Retinal pigment epithelial cell (primary cell): ENCODE measurements around the gene CBX8.
A peak's percentile ranks its signal among the peaks of the same experiment; 100 is the strongest.

Experiments
- DNase-seq: peaks from one replicate; pipeline ENCODE4 v3.0.0-alpha.2; 2010; ENCODE audit warnings: low read depth
- H3K4me3 ChIP-seq: 2 replicates; pipeline ENCODE4 v1.5.1; 2011; ENCODE audit warnings: mild to moderate bottlenecking, low read length, control low read depth, moderate library complexity
- CTCF ChIP-seq: conservative IDR thresholded peaks from 2 replicates; pipeline ENCODE4 v1.5.1; 2011; ENCODE audit warnings: low read depth, low read length, control low read depth, inconsistent platforms

The CBX8 gene

DNA sequence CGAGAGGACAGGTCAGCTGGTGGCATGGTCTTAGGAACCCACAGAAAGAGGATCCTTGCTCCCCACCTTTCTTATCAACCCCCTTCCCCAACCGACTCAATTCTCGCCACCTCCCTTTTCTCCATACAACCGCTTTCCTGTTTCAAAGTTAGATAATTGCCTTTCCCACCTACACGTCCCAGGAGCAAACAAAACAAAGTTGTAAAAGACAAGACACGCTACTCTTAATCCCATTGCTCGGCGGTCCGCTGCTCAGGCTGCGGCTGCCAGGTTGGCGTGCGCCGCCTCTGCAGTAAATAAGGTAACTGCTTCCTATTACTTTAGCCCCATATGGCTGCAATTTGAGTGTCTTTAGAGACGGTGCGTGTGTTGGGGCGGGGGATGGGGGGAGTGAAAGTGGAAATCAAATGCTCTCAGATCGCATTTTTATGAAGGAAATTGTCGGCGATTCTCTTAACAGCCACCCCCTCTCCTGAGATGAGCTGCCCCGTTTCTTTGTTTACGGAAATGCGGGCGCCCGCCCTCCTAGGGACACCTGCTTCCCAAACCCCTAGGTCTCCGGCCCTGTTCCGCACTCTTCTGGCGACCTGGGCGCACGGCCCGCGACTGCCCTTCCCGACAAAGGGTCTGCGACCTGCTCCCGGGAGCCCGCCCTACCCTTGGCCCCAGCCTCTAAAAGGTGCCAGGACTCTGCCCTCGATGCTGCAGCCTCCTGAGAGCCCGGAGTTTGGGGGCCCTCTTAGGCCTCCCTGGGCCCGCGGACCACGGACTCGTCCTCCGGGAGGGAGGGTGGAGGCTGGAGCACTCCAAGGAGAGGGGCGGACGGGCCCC is 3.7 kb upstream of the CBX8 start:
- no peak overlapping the region for H3K4me3 ChIP-seq
- no peak for TF ChIP-seq CTCF
- no peak for DNase-seq

DNA sequence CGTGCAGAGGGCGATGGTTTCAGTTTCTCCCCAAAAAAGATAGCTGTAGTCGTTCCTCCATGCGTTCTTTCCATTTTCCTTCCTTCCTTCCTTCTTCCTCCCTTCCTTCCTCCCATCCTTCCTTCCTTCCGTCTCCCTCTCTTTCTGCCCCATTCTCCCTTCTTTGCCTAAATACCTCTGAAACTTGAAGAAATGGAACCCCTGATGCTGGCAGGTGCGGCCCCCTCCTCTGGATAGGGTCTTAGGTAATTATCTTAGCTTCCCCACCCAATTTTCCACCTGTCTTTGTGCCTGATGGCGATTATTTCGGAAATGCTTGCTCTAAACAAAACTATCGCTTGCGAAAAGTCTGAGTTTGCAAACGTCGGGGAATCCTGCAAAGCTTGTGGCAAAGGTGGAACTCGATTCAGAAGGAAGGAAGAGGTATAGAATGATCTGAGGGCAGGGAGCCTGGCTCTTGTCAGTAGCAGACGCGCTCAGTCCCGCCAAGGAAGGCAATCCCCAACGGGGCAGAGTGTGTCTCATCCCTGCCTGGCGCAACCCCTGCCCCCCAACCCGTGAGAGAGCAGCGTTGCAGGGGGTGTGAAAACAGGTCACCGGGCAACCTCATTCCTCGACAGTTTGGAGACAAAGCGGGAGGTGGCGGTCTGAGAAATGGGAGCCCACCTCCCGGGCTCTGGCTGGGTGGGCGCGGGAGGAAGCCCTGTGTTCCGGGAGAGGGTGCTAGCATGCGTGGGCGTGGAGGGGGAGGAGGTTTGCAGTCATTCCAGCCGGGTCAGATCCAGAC is 2.9 kb upstream of the CBX8 start:
- TF ChIP-seq CTCF = no peak
- no peak overlapping the region for H3K4me3 ChIP-seq
- DNase-seq = no peak

- no peak for DNase-seq
- TF ChIP-seq CTCF = no peak
- no peak overlapping the region for H3K4me3 ChIP-seq
Measured at GRCh38 chr17:79799174-79799537, 2.3 kb upstream of the CBX8 start.

DNA sequence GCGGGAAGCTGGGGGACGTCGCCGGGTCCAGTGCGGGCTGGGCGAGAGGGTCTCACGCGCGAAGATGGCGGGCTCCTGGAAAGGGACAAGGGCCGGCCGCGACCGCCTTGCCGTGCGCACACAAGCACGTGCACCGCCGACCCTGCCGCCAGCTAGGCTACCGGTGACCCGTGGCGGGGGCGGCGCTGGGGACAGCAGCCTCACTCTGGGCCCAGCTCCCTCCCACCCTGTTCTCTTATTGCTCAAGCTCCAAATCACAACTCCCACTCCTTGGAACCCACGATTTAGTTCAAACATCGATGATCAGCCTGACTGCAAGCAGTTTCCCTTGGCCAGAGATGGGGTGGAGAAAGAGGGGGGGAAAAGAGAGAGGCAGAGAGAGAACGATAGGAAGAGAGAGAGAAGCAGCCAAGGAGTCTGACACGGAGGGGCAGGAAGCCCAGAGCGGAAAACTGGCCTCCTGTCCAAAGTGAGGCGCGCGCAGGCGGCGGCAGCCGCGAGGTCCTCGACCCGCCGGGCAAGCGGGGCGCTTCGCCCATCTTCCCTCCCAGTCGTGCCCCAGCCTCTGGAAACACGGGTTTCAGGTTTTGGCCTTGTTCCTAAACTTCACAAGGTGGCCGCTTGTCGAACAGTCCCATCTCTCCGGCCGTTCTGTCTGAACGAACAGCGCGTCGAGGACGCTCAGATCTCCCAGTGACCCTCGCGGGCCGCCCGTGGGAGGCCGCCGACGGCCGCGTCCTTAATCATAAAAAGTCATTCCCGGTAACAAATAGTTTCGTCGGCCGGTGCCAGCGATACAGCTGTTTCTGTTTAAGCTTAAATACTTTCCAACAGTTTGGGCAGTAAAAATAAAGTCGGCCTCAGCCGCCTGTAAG is 1.7 kb upstream of the CBX8 start:
- no peak for DNase-seq
- TF ChIP-seq CTCF = no peak
- no peak overlapping the region for H3K4me3 ChIP-seq

GRCh38 chr17:79797492-79798298 is 818 bp upstream of the CBX8 start:
- H3K4me3 ChIP-seq = peak overlapping the region; percentile 46
- TF ChIP-seq CTCF = no peak
- DNase-seq = no peak

GRCh38 chr17:79796444-79796762 is 474 bp downstream of the CBX8 start:
- no peak for TF ChIP-seq CTCF
- H3K4me3 ChIP-seq = peak overlapping the region; percentile 75
- DNase-seq = no peak
